Eye (tissue), 1 donor: ENCODE results near the gene ANP32A.
"Not testable (repeated sequence)": the region's sequence is repeated elsewhere in the genome, so short reads cannot be mapped to it uniquely, and the experiment has no call there.

Experiments
- DNase-seq: peaks from one replicate; pipeline ENCODE4 v3.0.0-alpha.2; 2015

ANP32A gene

DNA sequence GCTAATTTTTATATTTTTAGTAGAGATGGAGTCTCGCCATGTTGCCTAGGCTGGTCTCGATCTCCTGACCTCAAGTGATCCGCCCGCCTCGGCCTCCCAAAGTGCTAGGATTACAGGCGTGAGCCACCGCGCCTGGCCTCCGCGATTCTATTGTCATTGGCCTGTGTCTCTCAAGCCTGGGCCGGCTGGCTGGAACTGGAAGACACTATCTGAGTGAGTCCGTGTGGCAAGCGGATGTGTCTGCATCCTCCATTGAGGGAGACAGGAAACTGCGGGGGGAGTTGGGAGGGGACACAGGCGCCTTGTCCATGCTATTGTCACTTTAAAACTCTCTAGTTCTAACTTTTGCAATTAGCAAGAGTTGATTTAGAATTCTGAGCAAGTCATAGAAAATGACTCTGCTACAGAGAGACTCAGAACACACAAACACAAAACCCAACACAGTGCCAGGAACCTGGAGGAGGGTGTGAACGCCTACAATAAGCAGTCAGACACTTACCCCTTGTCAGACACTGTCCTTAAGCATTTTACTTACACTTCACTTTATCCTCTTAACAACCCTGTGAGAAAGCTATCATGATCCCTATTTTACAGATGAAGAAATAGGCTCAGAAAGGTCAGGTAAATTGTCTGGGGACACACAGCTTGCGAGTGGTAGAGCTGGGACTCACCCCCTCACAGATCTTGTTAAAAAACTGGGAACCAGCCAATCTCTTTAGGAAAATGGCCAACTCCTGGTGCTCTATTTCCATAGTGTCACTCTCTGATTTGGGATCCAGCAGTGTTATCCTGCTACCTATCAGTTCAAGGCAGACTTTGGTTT lies 38.7 kb downstream of the ANP32A start:
- no peak for DNase-seq

DNA sequence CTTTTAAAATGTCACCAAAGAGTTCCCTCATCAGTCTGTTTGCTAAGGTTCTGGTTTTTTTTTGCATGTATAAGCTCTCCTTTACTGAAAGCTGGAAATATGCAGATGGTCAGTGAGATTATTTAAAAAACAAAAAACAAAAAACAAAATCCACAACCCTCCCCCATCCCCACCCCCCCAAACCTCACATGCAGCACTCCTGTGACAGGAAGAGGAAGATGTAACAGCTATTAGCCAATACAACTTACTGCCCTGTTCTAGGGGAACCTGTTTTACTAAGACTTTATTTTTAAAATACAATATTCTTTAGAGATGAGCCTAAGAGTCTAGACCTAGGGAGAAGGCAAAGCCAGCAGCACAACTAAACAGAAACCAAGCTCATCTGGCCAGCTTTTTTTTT lies 39.5 kb downstream of the ANP32A start:
- DNase-seq = no peak

DNA sequence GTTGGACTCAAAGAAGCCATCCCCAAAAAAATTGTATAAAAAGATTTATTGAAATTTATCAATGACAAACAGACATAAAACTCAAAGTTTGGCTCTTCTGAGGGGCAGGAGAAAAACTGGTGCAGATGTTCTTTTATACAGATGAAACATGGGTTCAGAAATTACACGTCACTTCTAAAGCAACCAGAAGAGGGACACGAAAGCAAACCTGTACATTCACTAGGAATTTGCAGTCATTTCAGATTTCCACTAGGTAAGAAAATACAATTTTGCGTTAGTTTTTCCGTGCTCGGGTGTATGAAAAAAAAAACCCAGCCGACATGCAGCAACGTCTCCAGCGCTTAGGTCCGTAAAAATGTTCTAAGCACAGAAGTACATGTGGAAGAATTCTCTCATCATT lies 41.8 kb downstream of the ANP32A start:
- DNase-seq = no peak

DNA sequence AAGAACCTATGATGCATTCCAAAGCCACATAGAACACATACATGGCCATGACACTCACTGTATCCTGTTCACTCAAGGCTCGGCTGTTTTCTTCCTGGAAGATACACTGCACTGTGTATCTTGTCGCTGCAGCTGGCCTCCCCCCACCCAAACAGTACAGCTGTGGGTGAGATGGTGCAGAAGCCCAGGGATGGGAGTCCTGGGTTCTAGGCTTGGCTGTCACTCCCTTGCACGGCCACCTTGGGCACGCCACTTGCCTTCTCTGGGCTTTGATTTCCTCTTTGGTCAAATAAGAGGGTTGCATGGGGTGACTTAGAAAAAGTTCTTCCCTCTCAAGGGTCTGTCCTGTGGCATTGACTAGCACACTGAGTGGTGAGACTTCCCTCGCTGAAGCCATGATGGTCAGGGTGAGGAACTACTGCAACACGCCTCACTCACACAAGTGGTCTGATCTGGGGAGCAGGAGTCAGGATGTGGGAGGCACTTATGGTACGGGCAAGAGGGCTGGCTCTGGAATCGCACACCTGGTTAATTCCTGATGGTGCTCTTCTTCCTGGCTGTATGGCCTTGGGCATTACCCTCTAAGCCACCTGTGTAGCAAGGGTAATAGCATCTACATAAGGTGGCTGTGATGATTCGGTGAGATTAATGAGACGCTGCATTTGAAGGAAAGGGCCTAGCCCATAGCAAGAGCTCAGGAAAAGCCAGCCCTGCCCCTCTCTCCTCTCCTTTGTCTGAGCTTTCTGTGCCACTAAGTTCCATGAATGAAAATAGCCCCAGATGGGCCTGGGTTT lies 44.0 kb downstream of the ANP32A start:
- DNase-seq = no peak

DNA sequence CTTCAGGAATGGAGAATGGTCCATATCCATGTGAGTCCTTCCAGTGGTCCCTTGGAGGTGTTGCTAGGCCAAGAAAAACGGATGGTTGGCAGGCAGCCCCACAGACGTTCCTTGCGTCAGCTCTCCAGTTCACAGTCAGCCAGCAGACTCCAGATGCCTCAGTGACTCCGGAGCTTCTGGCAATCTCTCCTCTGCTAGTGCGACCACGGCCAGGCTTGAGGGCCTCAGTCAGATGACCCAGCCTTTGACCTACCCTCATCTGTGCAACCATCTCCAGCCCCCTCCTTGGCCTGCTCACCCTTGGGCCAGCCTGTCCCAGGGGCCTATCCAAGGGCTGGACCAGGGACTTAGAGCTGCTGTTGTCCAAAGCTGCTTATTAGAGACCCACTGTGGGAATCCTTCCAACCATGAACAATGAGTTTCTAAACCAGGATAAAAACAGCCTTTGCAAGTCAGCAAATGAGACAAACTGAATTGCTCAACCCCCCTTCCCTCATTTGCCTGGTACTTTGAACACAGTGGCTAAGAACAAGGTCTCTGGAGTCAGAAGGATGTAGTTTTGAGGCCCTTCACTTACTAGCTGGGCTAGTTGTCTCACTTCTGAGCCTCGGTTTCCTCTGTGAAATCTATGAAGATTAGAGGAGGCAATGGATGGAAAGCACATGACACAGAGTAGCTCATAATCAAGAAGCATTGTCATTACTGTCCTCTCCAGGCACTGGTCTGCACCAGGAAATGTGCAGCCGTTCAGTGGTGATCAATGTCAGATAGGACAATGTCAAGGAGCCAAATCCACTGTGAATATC lies 44.8 kb downstream of the ANP32A start:
- DNase-seq = no peak

DNA sequence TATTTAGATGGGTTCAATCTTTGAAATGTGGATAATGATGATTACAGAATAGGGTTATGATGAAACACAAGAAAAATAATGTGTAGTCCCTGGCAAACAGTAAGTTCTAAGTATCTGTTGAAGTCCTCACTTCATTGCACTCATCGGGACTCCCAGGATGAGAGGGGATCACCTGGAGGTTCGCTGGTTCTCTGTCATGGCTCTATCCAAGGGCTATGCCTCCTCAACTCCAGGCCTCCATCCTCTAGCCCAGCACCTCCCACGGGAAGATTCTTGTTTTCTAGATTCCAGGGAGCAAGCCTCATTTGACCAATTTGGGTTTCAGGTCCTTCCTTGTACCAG lies 45.5 kb downstream of the ANP32A start:
- DNase-seq = no peak

DNA sequence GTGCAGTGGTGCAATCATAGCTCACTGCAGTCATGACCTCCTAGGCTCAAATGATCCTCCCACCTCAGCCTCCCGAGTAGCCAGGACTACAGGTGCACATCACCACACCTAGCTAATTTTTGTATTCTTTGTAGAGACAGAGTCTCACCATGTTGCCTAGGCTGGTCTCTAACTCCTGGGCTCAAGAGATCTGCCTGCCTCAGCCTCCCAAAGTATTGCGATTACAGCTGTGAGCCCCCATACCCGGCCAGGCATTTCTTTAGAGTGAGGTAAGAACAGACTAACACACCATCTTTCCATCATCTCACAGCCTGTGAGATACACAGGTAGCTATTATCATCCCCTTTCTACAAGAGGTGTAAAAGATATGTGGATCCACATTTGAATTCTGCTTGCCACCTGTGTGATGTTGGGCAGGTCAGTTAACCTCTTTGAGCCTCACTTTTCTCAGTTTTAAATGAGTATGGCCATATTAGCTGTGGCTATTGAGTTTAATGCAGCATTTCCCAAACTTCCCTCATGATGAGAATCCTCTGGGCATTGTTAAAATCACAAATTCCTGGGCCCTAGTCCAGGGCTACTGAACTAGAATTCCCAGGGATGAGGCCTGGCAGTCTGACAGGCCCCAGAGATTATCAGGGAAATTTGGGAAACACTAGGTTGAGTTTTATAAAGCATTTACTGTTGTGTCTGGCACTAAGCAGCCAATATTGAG lies 46.0 kb downstream of the ANP32A start:
- DNase-seq = no peak

DNA sequence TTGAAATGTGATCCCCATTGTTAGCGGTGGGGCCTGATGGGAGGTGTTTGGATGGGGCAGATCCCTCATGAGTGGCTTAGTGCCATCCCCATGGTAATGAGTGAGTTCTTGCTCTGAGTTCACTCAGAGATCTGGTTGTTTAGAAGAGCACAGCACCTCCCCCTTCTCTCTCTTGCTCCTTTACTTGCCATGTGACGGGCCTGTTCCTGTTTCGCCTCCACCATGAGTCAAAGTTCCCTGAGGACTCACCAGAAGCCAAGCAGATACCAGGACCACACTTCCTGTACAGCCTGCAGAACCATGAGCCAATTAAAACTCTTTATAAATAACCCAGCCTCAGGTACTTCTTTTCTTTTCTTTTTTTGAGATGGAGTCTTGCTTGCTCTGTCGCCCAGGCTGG lies 46.6 kb downstream of the ANP32A start:
- no peak for DNase-seq

DNA sequence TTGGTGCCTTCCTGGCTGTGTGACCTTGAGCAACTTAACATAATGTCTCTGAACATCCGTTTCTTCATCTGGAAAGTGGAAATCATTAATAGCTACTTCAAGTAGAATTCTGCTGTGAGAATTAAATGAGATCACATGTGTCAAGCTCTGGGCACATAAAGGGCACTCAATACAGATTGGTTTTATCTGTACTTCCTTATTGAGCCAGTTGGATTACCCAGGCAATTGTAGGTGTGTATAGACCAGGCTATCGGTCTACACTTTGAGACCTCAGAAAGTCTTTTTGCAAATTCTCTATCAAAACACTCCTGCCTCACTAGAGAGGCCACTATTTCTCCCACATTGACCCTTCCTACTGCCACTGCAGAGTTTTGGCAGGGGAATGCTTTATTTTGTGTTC lies 47.7 kb downstream of the ANP32A start:
- no peak for DNase-seq

DNA sequence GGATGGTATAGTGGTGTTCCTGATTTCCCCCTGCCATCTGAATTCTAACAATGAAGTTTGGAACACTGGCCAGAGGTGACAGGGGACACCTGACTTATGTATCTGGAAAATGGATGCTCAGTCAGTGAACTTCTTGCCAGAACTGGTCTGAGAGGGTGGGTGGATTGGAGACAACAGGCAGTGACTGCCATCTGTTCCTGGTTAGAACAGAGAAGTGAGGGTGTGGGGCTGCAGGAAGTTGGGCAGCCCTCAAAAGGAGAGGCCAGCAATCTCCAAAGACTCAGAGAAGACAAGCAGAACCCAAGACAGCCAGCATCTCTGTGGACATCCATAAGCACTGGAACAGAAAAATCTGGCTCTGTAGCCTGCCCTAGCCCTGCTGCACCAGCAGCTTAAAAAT lies 50.5 kb downstream of the ANP32A start:
- DNase-seq = no peak

DNA sequence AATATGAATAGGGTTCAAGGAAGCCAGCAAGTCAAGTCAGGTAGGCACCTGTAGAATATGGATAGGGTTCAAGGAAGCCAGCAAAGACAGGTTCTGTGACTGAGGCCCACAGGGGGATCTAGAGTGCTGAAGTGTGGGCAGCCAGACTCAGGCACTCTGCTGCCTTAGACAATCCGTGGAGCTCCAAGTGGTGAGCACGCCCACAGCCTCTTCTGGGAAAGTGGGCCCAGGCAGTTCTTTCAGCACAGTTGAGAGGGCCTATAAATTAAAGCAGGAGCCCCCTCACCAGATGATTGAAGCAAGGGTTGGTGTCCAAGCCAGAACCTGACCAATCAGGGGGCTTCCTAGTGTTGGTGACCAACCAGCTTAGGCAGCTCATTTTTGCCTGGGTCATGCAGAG lies 51.0 kb downstream of the ANP32A start:
- DNase-seq = no peak

DNA sequence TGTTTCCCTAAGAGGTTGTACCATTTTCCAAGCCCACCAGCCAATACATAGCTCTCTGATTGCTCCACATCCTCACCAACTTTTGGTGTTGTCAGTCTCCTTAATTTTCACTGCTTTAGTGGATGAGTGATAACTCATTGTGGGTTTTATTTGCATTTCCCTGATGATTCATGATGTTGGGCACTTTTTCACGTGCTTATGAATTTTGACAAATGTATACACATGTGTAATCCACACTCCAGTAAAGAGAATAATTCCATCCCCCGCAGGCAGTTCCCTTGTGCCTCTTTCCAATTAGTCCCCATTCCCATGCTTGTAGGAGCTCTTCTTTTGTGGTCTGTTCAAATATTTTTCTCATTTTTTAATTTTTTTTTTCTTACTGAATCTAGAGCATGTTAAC lies 52.4 kb downstream of the ANP32A start:
- no peak for DNase-seq

DNA sequence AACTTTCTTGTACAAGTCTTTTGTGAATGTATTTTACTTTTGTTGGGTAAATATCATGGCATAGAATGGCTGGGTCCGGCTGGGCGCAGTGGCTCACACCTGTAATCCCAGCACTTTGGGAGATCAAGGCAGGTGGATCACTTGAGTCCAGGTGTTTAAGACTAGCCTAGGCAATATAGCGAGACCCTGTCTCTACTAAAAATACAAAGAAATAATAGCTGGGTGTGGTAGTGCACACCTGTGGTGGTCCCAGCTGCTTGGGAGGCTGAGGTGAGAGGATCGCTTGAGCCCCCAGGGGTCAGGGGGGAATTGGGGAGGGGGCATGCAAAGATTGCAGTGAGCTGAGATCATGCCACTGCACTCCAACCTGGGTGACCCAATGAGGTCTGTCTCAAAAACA lies 52.9 kb downstream of the ANP32A start:
- no peak for DNase-seq

DNA sequence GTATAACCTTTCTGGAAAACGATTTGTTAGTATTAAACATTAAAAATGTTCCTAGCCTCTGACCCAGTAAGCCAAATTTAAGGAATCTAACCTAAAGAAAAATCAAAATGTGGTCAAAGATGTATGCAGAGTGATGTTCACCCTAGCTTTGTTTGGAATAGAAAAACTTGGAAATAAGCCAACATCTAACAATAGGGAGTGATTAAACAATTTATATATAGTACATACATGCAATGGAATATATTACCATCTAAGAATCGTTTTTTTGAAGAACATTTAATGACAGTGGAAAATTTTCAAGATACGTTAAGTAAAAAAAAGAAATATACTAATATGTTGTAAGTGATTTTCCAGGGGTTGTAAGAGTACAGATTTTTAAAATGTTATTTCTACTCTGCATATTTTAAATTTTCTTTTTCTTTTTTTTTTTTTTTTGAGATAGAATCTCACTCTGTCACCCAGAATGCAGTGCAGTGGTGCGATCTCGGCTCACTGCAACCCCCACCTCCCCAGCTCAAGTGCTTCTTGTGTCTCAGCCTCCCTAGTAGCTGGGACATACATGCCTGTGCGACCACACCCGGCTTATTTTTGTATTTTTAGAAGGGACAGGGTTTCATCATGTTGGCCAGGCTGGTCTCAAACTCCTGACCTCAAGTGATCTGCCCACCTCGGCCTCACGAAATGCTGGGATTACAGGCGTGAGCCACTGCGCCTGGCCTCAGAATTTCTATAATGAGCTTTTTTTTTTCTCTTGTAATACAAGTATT lies 54.9 kb downstream of the ANP32A start:
- DNase-seq = no peak

DNA sequence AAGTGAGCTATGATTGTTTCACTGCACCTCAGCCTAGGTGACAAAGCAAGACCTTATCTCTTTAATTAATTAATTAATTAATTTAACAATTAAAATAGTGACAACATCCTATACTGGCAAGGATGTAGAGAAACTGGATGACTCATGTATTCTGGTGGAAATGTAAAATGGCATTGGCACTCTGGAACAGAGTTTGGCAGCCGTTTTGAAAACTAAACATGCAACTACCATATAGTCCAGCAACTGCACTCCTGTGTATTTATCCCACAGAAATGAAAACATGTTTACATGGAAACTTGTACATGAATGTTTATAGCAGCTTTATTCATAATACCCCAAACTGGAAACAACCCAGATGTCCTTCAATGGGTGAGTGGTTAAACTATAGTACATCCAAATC lies 56.6 kb downstream of the ANP32A start:
- DNase-seq = no peak

DNA sequence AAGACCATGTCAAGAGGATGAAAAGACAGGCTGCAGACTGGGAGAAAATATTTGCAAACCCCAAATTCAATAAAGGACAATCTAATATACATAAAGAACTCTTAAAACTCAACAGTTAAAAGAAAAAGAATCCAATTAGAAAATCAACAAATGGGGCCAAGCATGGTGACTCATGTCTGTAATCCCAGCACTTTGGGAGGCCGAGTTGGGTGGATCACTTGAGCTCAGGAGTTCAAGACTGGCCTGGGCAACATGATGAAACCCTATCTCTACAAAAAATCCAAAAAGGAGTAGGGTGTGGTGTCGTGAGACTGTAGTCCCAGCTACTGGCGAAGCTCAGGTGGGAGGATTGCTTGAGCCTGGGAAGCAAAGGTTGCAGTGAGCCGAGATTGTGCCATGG lies 57.6 kb downstream of the ANP32A start:
- no peak for DNase-seq

DNA sequence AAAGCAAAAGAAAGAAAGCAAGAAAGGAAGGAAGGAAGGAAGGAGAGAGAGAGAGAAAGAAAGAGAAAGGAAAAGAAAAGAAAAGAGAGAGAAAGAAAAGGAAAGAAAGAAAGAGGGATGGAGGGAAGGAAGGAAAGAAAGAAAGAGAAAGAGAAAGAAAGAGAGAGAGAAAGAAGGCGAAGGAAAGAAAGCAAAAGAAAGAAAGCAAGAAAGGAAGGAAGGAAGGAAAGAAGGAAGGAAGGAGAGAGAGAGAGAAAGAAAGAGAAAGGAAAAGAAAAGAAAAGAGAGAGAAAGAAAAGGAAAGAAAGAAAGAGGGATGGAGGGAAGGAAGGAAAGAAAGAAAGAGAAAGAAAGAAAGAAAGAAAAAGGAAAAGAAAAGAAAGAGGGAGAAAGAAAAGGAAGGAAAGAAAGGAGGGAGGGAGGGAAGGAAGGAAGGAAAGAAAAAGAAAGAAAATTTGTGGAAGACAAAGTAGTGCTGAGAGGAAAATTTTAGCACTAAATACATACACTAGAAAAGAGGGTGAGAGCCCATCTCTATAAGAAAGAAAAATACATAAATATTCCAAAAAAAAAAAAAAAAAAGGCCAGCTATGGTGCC lies 60.6 kb downstream of the ANP32A start:
- not testable (repeated sequence) for DNase-seq

DNA sequence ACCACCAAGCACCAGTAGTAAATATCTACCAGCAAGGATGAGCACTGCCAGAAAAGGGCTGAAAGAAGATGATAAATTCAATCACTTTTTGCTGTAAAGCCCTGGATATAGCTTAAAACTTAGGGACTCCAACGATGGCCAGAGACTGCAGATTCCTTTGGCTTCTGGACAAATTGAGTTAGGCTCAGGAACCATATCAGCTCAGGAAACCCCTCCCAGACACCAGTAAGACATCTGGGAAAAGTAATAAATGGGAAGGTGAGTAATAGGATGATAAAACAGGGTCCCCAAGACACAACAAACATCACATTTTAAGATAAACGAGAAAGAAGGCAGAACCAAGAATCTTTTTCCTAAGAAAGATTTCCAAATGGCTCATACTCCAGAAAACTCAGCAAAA lies 65.0 kb downstream of the ANP32A start:
- DNase-seq = no peak

DNA sequence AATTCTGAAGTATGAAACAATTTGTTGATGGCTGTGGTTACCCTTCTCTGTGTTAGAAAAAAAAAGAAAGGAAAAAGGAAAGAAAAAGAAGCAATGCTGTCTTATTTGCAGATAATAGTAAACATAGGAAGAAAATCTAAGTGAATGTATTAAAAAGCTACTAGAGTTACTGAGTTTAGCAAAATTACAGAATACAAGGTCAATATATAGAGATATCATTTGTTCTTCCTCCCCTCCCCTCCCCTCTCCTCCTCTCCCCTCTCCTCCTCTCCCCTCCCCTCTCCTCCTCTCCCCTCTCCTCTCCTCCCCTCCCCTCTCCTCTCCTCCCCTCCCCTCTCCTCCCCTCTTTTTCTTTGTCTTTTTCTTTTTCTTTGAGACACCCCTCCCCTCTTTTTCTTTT lies 69.1 kb downstream of the ANP32A start:
- no peak for DNase-seq

DNA sequence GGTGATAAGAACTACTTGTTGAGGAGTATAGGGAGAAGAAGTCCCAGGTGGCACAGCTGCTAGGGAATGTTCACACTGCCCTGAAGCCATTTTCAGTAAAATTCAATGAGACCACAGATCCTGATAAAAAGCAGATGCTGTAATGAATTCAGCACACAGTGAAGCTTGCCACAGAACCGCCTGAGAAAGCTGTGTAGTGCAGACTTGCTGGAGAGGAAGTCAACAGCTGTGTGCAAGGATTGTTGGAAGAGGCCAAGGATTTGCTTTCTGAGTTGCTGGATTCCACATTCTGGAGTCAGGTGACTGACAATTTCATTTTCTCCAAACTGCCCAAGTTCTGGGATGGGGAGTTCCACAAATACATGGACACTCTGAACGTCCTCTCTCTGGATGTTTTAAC lies 70.9 kb downstream of the ANP32A start:
- no peak for DNase-seq

DNA sequence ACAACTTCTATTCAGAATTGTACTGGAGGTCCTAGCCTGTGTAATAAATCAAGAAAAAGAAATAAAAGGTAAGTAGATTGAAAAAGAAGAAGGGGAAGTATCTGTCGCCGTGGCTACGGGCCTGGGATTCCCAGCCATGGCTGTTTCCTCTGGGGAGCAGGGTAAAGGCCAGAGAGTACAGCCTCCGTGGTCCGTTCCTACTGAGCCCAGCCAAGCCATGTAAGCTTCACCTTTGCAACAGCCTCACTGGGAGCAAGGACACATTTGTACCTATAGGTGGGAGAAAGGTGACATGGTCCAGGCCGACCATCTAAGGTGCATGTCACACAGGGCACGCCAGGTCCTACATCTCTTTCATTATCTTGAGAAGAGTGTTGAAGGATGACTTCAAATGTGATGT lies 71.3 kb downstream of the ANP32A start:
- DNase-seq = no peak

DNA sequence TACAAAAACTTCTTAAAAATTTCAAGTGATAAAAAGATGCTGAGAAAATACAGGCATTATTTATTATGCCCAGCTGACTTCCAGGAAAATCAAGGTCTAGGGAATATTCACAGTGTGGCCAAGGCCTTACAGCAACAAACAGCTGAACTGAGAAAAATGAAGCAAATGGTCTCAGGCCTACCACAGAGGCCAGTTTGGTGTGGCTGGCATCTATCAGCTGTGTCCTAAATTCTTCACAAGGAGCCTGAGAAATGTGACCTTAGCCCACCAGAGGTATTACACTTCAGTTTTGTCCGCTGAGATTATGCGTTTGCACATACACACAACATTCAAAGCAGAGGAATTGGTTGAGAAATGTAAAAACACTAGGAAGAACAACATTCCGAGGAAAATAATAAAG lies 77.4 kb downstream of the ANP32A start:
- no peak for DNase-seq
